K562 (cell line): ENCODE results near the gene NAA80. TPM values are rescaled to one million over a fixed set of nuclear protein-coding genes. Genes with fewer than 3 reads are reported as not detected.

Source experiments
- CEBPB ChIP-seq: fragments of 450-650 bp; IDR thresholded peaks from 2 replicates; pipeline ENCODE4 v1.6.1; 2016; ENCODE audit warnings: missing genetic modification characterization, missing compliant biosample characterization
- CXXC5 ChIP-seq: fragments of 250-450 bp; sonication (Bioruptor Pico); IDR thresholded peaks from 2 replicates; pipeline ENCODE4 v1.8.0; 2022; ENCODE audit warnings: inconsistent platforms, mild to moderate bottlenecking, moderate library complexity
- EGR1 ChIP-seq: fragments of 450-650 bp; conservative IDR thresholded peaks from 2 replicates; pipeline ENCODE4 v1.6.1; 2017; ENCODE audit warnings: mild to moderate bottlenecking
- HDAC2 ChIP-seq: fragments of 450-650 bp; IDR thresholded peaks from 2 replicates; pipeline ENCODE4 v1.6.1; 2016; ENCODE audit warnings: mild to moderate bottlenecking
- HMBOX1 ChIP-seq: sonication (generic); IDR thresholded peaks from 2 replicates; pipeline ENCODE4 v1.6.1; 2016
- HNRNPL ChIP-seq: fragments of 200-400 bp; formaldehyde crosslinking; IDR thresholded peaks from 2 replicates; pipeline ENCODE4 v1.6.1; 2017; ENCODE audit warnings: low read depth, mild to moderate bottlenecking, low read length
- ILF3 ChIP-seq: fragments of 450-650 bp; IDR thresholded peaks from 2 replicates; pipeline ENCODE4 v1.6.1; 2018; ENCODE audit warnings: antibody characterized with exemption, mild to moderate bottlenecking, moderate library complexity, borderline replicate concordance
- KDM5B ChIP-seq: fragments of 200-600 bp; sonication (generic); IDR thresholded peaks from 2 replicates; pipeline ENCODE4 v1.6.1; 2012; ENCODE audit warnings: low read depth, mild to moderate bottlenecking, moderate library complexity, low read length, control low read depth, inconsistent platforms; ENCODE audit not compliant: insufficient replicate concordance
- MITF ChIP-seq: IDR thresholded peaks from 2 replicates; pipeline ENCODE4 v1.6.1; 2014; ENCODE audit warnings: antibody characterized with exemption
- MTA1 ChIP-seq: fragments of 450-650 bp; IDR thresholded peaks from 2 replicates; pipeline ENCODE4 v1.6.1; 2017; ENCODE audit warnings: borderline replicate concordance
- MYNN ChIP-seq, 2 experiments: sonication (generic); formaldehyde crosslinking in 1 of 2; IDR thresholded peaks; 2 replicates each; pipeline versions ENCODE4 v1.5.0 to v1.6.1; 2016 to 2020; ENCODE audit warnings: antibody characterized with exemption in 1 of 2, missing genetic modification reagents in 1 of 2
- NELFE ChIP-seq: IDR thresholded peaks from 2 replicates; pipeline ENCODE4 v1.6.1; 2011; ENCODE audit warnings: mild to moderate bottlenecking; ENCODE audit not compliant: insufficient read depth, insufficient read length
- NEUROD1 ChIP-seq: fragments of 150-350 bp; IDR thresholded peaks from 2 replicates; pipeline ENCODE4 v1.6.1; 2014; ENCODE audit warnings: borderline replicate concordance, low read length, low read depth; ENCODE audit not compliant: partially characterized antibody
- PCBP2 ChIP-seq: fragments of 200-400 bp; formaldehyde crosslinking; IDR thresholded peaks from 2 replicates; pipeline ENCODE4 v1.6.1; 2018; ENCODE audit warnings: low read length, low read depth, mild to moderate bottlenecking, moderate library complexity; ENCODE audit not compliant: poor library complexity, severe bottlenecking
- POLR3A ChIP-seq: IDR thresholded peaks from 2 replicates; pipeline ENCODE4 v1.6.1; 2011; ENCODE audit warnings: borderline replicate concordance, mild to moderate bottlenecking, moderate library complexity; ENCODE audit not compliant: insufficient read length, insufficient read depth; ENCODE audit errors: extremely low read depth
- PTTG1 ChIP-seq: fragments of 450-650 bp; IDR thresholded peaks from 2 replicates; pipeline ENCODE4 v1.6.1; 2016; ENCODE audit warnings: low read depth, mild to moderate bottlenecking, missing genetic modification characterization, missing compliant biosample characterization
- RFX1 ChIP-seq: fragments of 450-650 bp; IDR thresholded peaks from 2 replicates; pipeline ENCODE4 v1.6.1; 2016; ENCODE audit warnings: mild to moderate bottlenecking, moderate library complexity
- TAF9B ChIP-seq: fragments of 450-650 bp; IDR thresholded peaks from 2 replicates; pipeline ENCODE4 v1.6.1; 2018; ENCODE audit warnings: mild to moderate bottlenecking; ENCODE audit not compliant: partially characterized antibody
- TAL1 ChIP-seq: fragments of 450-650 bp; IDR thresholded peaks from 2 replicates; pipeline ENCODE4 v1.6.1; 2016; ENCODE audit warnings: mild to moderate bottlenecking
- TRIM28 ChIP-seq: fragments of 450-650 bp; IDR thresholded peaks from 2 replicates; pipeline ENCODE4 v1.6.1; 2017
- ZC3H8 ChIP-seq: fragments of 450-650 bp; IDR thresholded peaks from 2 replicates; pipeline ENCODE4 v1.6.1; 2017
- ZNF232 ChIP-seq: sonication (generic); formaldehyde crosslinking; IDR thresholded peaks from 2 replicates; pipeline ENCODE4 v1.8.0; 2022; ENCODE audit warnings: mild to moderate bottlenecking, missing genetic modification reagents
- ZNF24 ChIP-seq: fragments of 450-650 bp; IDR thresholded peaks from 2 replicates; pipeline ENCODE4 v1.6.1; 2016
- ZNF274 ChIP-seq: IDR thresholded peaks from 2 replicates; pipeline ENCODE4 v1.6.1; 2011; ENCODE audit warnings: low read depth, mild to moderate bottlenecking, low read length, moderate library complexity, borderline replicate concordance
- ZNF41 ChIP-seq: fragments of 250-450 bp; sonication (Bioruptor Pico); conservative IDR thresholded peaks from 2 replicates; pipeline ENCODE4 v1.4.0; 2020; ENCODE audit warnings: mild to moderate bottlenecking
- ZNF511 ChIP-seq: sonication (generic); formaldehyde crosslinking; IDR thresholded peaks from 2 replicates; pipeline ENCODE4 v1.8.0; 2022; ENCODE audit warnings: mild to moderate bottlenecking, missing genetic modification reagents
- ZNF561 ChIP-seq: fragments of 450-650 bp; formaldehyde crosslinking; conservative IDR thresholded peaks from 2 replicates; pipeline ENCODE4 v1.4.0; 2020; ENCODE audit warnings: mild to moderate bottlenecking, moderate library complexity
- ZNF699 ChIP-seq: fragments of 250-450 bp; sonication (Bioruptor Pico); IDR thresholded peaks from 2 replicates; pipeline ENCODE4 v1.8.0; 2021; ENCODE audit warnings: mild to moderate bottlenecking, moderate library complexity; ENCODE audit not compliant: insufficient replicate concordance
- ZNF830 ChIP-seq: fragments of 250-450 bp; sonication (Bioruptor Pico); IDR thresholded peaks from 2 replicates; pipeline ENCODE4 v1.5.0; 2021; ENCODE audit warnings: mild to moderate bottlenecking
- ZZZ3 ChIP-seq: fragments of 450-650 bp; IDR thresholded peaks from 2 replicates; pipeline ENCODE4 v1.6.1; 2016; ENCODE audit warnings: antibody characterized with exemption, mild to moderate bottlenecking, moderate library complexity
- polyA plus RNA-seq, 8 experiments: library from polyadenylated mRNA; depleted of rRNA in 4 of 8; stranded (reverse) in 5 of 8; unstranded in 3 of 8; fragments of >200 nt; fragmentation: Nextera tagmentation in 2 of 8; fragmentation: Illumina TruSeq in 1 of 8; extraction: Ambion mirVana in 2 of 8; extraction: Trizol in 1 of 8; gene quantifications; 2 replicates each; pipeline versions ENCODE4 v1.2.1 to v1.2.3, GENCODE V29; 2011 to 2014; ENCODE audit warnings: inconsistent platforms in 1 of 8, missing spikeins in 1 of 8
- total RNA-seq, 7 experiments: library from RNA; depleted of rRNA in 6 of 7; stranded (reverse); fragments of >200 nt in 6 of 7; fragmentation: Illumina TruSeq in 2 of 7; extraction: Trizol in 2 of 7; gene quantifications; 2 replicates each; pipeline versions ENCODE4 v1.2.1 to v1.2.3, GENCODE V29; 2011 to 2021; ENCODE audit warnings: low replicate concordance in 1 of 7

Gene NAA80
- total and polyA plus RNA-seq, 9 of the 15 experiments (the other 6 are each of a cell fraction or from before 2014, with no cell fraction given): 0.82 to 24.0 (median 8.6) TPM

GRCh38 chr3:50337175-50337861 is 38.1 kb upstream of the NAA80 start (continued):
- TF ChIP-seq MTA1: no peak
- TF ChIP-seq TAL1: no peak
- TF ChIP-seq ILF3: no peak
- peak; percentile 27 for TF ChIP-seq TAF9B
- no peak for TF ChIP-seq HNRNPL
- no peak for TF ChIP-seq RFX1
- TF ChIP-seq ZNF830 (CRISPR knock-in tag): 0 out of 2 replicates have a peak, but pooled peaks have one; percentile 23
- peak; percentile 95 for TF ChIP-seq CXXC5 (CRISPR knock-in tag)
- no peak for TF ChIP-seq HMBOX1
- TF ChIP-seq POLR3A: no peak
- no peak for TF ChIP-seq ZNF24
- no peak for TF ChIP-seq PTTG1 (tag)
- no peak for TF ChIP-seq TRIM28
- no peak for TF ChIP-seq MITF
- no peak for TF ChIP-seq ZNF561 (CRISPR knock-in tag)
- TF ChIP-seq EGR1: peak; percentile 95
- TF ChIP-seq MYNN (IDR thresholded peaks at IDR 0.05): no peak; the same call in 1 of the 2 replicates
- no peak for TF ChIP-seq MYNN (CRISPR knock-in tag; IDR thresholded peaks at IDR 0.05)
- peak; percentile 36 for TF ChIP-seq NEUROD1
- TF ChIP-seq ZNF699 (CRISPR knock-in tag): no peak
- TF ChIP-seq CEBPB: no peak
- TF ChIP-seq PCBP2: no peak
- TF ChIP-seq ZZZ3: no peak
- TF ChIP-seq KDM5B: peak; percentile 42
- no peak for TF ChIP-seq ZNF41 (CRISPR knock-in tag)
- TF ChIP-seq ZNF274: no peak
- TF ChIP-seq ZNF511 (CRISPR knock-in tag): no peak
- no peak for TF ChIP-seq ZC3H8
- TF ChIP-seq NELFE: no peak
- no peak; the same call in 1 of the 2 replicates for TF ChIP-seq HDAC2
- TF ChIP-seq ZNF232 (CRISPR knock-in tag): no peak
